Heart left ventricle (tissue), 16 donors: ENCODE measurements around the gene KRTAP9-7. TPM values are rescaled to one million over a fixed set of nuclear protein-coding genes. Genes with fewer than 3 reads are reported as not detected.
"Not testable (repeated sequence)": the region's sequence is repeated elsewhere in the genome, so short reads cannot be mapped to it uniquely, and the experiment has no call there.

ENCODE experiments used
- ATAC-seq, 4 donors: fragments of 200-7000 bp; cut with Tn5 transposase; one replicate each; pipeline ENCODE4 v1.9.1; 2020 to 2022; ENCODE audit warnings: moderate library complexity in 4 of 4, mild to moderate bottlenecking in 3 of 4, moderate number of reproducible peaks in 1 of 4
- DNase-seq, 5 donors: peaks; one replicate each; pipeline ENCODE4 v3.0.0-alpha.2; 2020
- H3K27ac ChIP-seq, 12 donors: fragments of 200-600 bp; sonication (generic) in 4 of 12; one replicate each; pipeline versions ENCODE4 v1.5.0 to v1.8.0; 2016 to 2022; ENCODE audit warnings: mild to moderate bottlenecking in 2 of 12
- H3K27me3 ChIP-seq, 9 donors: fragments of 200-600 bp; sonication (generic) in 2 of 9; one replicate each; pipeline versions ENCODE4 v1.5.1 to v1.8.0; 2016 to 2022; ENCODE audit warnings: mild to moderate bottlenecking in 3 of 9
- H3K36me3 ChIP-seq, 9 donors: fragments of 200-600 bp; sonication (generic) in 2 of 9; one replicate each; pipeline versions ENCODE4 v1.5.0 to v1.8.0; 2018 to 2022; ENCODE audit warnings: mild to moderate bottlenecking in 2 of 9
- H3K4me1 ChIP-seq, 12 donors: fragments of 200-600 bp; sonication (generic) in 4 of 12; one replicate each; pipeline versions ENCODE4 v1.5.0 to v1.8.0; 2016 to 2022; ENCODE audit warnings: mild to moderate bottlenecking in 3 of 12
- H3K4me3 ChIP-seq, 12 donors: fragments of 200-600 bp; sonication (generic) in 4 of 12; one replicate each; pipeline versions ENCODE4 v1.5.0 to v1.8.0; 2017 to 2022; ENCODE audit warnings: mild to moderate bottlenecking in 9 of 12, moderate library complexity in 4 of 12
- H3K9me3 ChIP-seq, 12 donors: fragments of 200-600 bp; sonication (generic) in 4 of 12; one replicate each; pipeline versions ENCODE4 v1.5.0 to v1.8.0; 2016 to 2022; ENCODE audit warnings: mild to moderate bottlenecking in 1 of 12
- CTCF ChIP-seq, 12 donors: fragments of 200-600 bp; sonication (generic) in 4 of 12; IDR thresholded peaks; one replicate each; pipeline versions ENCODE4 v1.5.0 to v1.8.0; 2018 to 2022; ENCODE audit warnings: antibody characterized with exemption in 12 of 12, mild to moderate bottlenecking in 5 of 12
- POLR2A ChIP-seq, 2 donors: fragments of 450-650 bp; IDR thresholded peaks; one replicate each; pipeline ENCODE4 v1.6.1; 2017; ENCODE audit warnings: antibody characterized with exemption in 2 of 2, mild to moderate bottlenecking in 2 of 2, moderate library complexity in 2 of 2
- WGBS, 4 donors: extraction: QIAGEN DNeasy Blood & Tissue Kit in 2 of 4; methylation state at CpG; one replicate each; pipeline versions ENCODE4 v1.1.5 to v1.1.7; 2013 to 2018; 5-methylcytosine and 5-hydroxymethylcytosine counted together
- intact Hi-C, 10 donors: fragments of 100-400 bp; cut with DNase I; formaldehyde crosslinking; loops; one replicate each; pipeline versions ENCODE4 v1.11.1 to v1.14.2; 2022
- polyA plus RNA-seq, 2 donors: library from polyadenylated mRNA; stranded (reverse); fragments of 200-250 nt; gene quantifications; one replicate each; pipeline ENCODE4 v1.2.3, GENCODE V29; 2013
- total RNA-seq, 9 donors: library from RNA; depleted of rRNA in 2 of 9; stranded (reverse); fragments of >200 nt in 2 of 9; fragmentation: NEBNext Ultra II Directional in 3 of 9; extraction: Animal tissue kit (Norgen Biotek cat#: 25700) in 3 of 9; gene quantifications; one replicate each; pipeline versions ENCODE4 v1.1.0 to v1.2.4, GENCODE V29; 2016 to 2023
- donor health status: ischemic (EF 13 %, LVEDD 7.1; RV severe dilation, severe dysfunction).
- donor health status: healthy with polysubstance abuse.
- donor health status: DM: no; HTN: yes; CAD: no.
- donor health status: DM: no; HTN: no; CAD: no.
- donor health status: ischemic (EF 25% LVEDD 6.9; RV normal size, moderate dysfunction).
- donor health status: ischemic (EF 25% LVEDD 5.7; RV mildly dilated, moderate dysfunction).
- donor health status: healthy.
- donor health status: DM: yes; HTN: yes; CAD: no.
- donor health status: ischemic (EF 35%, LVEDD 5.7; RV mildly dilated, moderate dysfunction).
- donor health status: nonischemic (EF 11% LVEDD 7.7; RV severe dilation, severe dysfunction).
- donor health status: DM: yes; HTN: yes; CAD: no.
- donor health status: PGD.
- donor health status: ischemic (EF 29% LVEDD 5.4; RV normal size, mild dysfunction).
- donor health status: nonischemic (EF 23%, LVEDD 6.1; RV moderate dilation, normal function).

Gene KRTAP9-7
- total and polyA plus RNA-seq, 11 donors = not detected

DNA sequence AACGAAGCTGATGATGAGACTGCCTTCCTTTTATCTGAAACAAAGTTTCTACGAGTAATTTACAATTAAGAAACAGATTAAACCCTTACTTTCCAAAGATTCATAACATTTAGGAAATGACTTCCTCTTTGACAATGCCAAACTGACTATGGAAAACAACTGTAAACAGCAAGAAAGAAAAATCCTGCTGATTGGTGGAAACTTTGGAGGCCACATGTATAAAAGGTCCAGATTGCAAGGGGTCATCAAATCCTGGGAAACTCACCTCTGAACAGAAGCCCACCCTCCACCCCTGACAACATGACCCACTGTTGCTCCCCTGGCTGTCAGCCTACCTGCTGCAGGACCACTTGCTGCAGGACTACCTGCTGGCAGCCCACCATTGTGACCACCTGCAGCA lies 10.4 kb upstream of the KRTAP9-7 start, which contains the start of gene KRTAP9-6:
Gene KRTAP9-6, plus strand, starts transcription at position 301 of the 400 bp plus-strand sequence. Its CDS starts 0 bp downstream, at position 301.
- ATAC-seq = no peak

DNA sequence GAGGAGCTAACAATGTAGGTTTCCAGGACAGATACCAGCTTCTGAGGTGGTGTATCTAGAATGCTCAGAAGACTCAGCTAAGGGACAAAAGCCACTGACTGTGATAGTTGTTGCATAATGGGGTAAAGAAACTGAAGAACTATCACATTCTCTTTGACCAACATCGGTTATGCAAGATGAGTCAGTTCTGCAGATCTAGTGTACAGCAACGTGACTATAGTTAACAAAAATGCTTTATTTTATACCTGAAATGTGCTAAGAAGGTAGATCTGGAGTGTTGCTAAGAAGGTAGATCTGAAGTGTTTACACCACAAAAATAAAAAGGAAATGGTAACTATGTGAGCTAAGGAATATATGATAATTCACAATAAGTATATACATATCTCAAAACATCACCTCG lies 7.8 kb upstream of the KRTAP9-7 start:
- ATAC-seq (no peak), DNase-seq (no peak)
- intact Hi-C loops = loop anchor here in 1 of 10 donors (10.0 kb wide), 1 partner anchor 57 kb away; no protein-coding TSS in a partner anchor
- no peaks in the 10 kb centered on the region for H3K9me3 ChIP-seq
- WGBS, 4 donors = 84 to 91% (median 87%) methylated on average over 3 of the region's 3 CpGs; no CpG with 5 or more reads in 1 of the 4 donors
- no peak overlapping the region for H3K27ac ChIP-seq
- no peaks in the 10 kb centered on the region for H3K4me1 ChIP-seq
- H3K36me3 ChIP-seq = no peaks in the 10 kb centered on the region
- peaks cover 0 to 11% (median 0%) of the 10 kb centered on the region in 9 donors for H3K27me3 ChIP-seq
- no peak for TF ChIP-seq POLR2A (IDR thresholded peaks at IDR 0.05)
- TF ChIP-seq CTCF (IDR thresholded peaks at IDR 0.05) = no peak
- H3K4me3 ChIP-seq = no peak overlapping the region

More for the DNA sequence above, 10.4 kb upstream of the KRTAP9-7 start, which contains the start of gene KRTAP9-6:
- Histone ChIP-seq H3K27me3 (peaks cover 0 to 15% (median 0%) of the 10 kb centered on the region in 9 donors), H3K36me3 (no peaks in the 10 kb centered on the region), H3K9me3 (no peaks in the 10 kb centered on the region), H3K4me1 (no peaks in the 10 kb centered on the region), H3K4me3 (no peak within 1 kb of the TSS), H3K27ac (no peak within 1 kb of the TSS)
- DNase-seq = no peak
- 39 to 61% (median 47%) methylated on average over 2 of the region's 2 CpGs for WGBS, 4 donors
- intact Hi-C loops = loop anchor here in 2 of 10 donors (2.0 to 10.0 kb wide), 2 partner anchors 16 to 60 kb away; no protein-coding TSS in a partner anchor
- TF ChIP-seq POLR2A (IDR thresholded peaks at IDR 0.05) (no peak), CTCF (IDR thresholded peaks at IDR 0.05) (no peak)

- H3K9me3 ChIP-seq, intact Hi-C loops, H3K4me1 ChIP-seq, H3K36me3 ChIP-seq, H3K27ac ChIP-seq, ATAC-seq, DNase-seq, H3K27me3 ChIP-seq, H3K4me3 ChIP-seq: not testable (repeated sequence)
- WGBS, 4 donors = 47% methylated on average over 1 of the region's 1 CpG; no CpG with 5 or more reads in 3 of the 4 donors
Observed at GRCh38 chr17:41271323-41271722, 4.2 kb upstream of the KRTAP9-7 start.

DNA sequence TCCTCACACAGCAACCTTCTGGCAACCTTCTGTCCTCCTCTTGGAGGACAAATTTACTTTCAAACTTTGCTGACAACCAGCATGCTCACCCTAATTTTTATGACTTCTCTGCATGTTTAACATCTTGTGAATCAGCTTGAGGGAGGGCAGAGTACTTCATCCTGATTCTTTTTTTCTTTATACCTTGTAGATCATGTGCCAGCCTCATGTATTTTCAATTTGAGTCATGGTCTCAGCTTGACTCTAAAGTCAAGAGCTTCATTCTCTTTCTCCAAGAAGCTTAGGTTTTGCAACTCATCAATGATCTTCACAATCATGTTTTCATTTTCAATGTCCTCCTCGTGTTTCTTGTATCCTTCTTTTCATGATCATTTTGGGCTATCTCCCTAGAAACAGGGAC lies 3.6 kb upstream of the KRTAP9-7 start:
- no peak overlapping the region for H3K27ac ChIP-seq
- no peaks in the 10 kb centered on the region for H3K36me3 ChIP-seq
- intact Hi-C loops = no loop called here
- peaks cover 0 to 10% (median 0%) of the 10 kb centered on the region in 9 donors for H3K27me3 ChIP-seq
- DNase-seq (no peak), ATAC-seq (no peak)
- 51 to 55% (median 54%) methylated on average over 1 of the region's 1 CpG; no CpG with 5 or more reads in 1 of the 4 donors for WGBS, 4 donors
- no peaks in the 10 kb centered on the region for H3K4me1 ChIP-seq
- H3K9me3 ChIP-seq = no peaks in the 10 kb centered on the region
- no peak for TF ChIP-seq POLR2A (IDR thresholded peaks at IDR 0.05)
- no peak for TF ChIP-seq CTCF (IDR thresholded peaks at IDR 0.05)
- no peak overlapping the region for H3K4me3 ChIP-seq
